Measurements from ENCODE around the gene RELB. TPM values are rescaled to one million over a fixed set of nuclear protein-coding genes. Genes with fewer than 3 reads are reported as not detected.
A peak's percentile ranks its signal among the peaks of the same experiment; 100 is the strongest.

RELB gene
- total RNA-seq, 2 donors from 2014 or later: 9.5 to 14.5 TPM

DNA sequence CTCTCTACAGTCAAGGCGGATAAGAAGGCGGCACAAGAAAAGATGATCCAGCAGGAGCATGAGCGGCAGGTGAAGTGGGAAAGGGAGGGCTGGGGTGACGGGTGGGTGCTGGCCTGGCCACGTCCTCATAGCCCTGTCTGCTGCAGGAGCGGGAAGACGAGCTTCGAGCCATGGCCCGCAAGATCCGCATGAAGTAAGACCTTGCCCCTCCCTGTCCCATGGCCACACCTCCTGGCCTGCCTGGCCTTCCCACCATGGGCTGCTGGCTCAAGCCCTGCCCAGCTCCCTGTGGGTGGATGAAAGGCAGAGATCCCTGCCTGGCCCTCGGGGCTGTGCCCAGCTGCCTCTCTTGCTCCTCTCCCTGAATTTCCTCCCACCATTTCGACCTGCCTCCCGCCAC lies 67.8 kb downstream of the RELB start:
- Histone ChIP-seq H3K4me1 (ENCODE audit: control insufficient read depth, insufficient read depth, low read length) (no peaks in the 10 kb centered on the region), H3K27ac (ENCODE audit: low read depth, low read length) (no peak overlapping the region), H3K27me3 (ENCODE audit: control insufficient read depth, insufficient read depth, low read length, poor library complexity, severe bottlenecking) (no peaks in the 10 kb centered on the region), H3K9ac (ENCODE audit: extremely low read depth, low read length, poor library complexity, severe bottlenecking) (no peak overlapping the region), H3K9me3 (ENCODE audit: control insufficient read depth, low read length) (no peaks in the 10 kb centered on the region), H3K36me3 (ENCODE audit: control insufficient read depth, insufficient read depth, low read length) (peaks cover 36% of the 10 kb centered on the region), H3K4me3 (ENCODE audit: low read length) (no peak overlapping the region)
- H3K27me3 Mint-ChIP-seq (ENCODE audit: insufficient read depth): no peaks in the 10 kb centered on the region
- no peak for TF ChIP-seq CTCF (conservative IDR thresholded peaks at IDR 0.05)
- peak overlapping the region; percentile 53 for H3K27ac Mint-ChIP-seq
- DNase-seq: peak; percentile 86
- peaks cover 52% of the 10 kb centered on the region for H3K36me3 Mint-ChIP-seq (ENCODE audit: low read depth)
- H3K4me3 Mint-ChIP-seq: no peak overlapping the region
- H3K9me3 Mint-ChIP-seq: no peaks in the 10 kb centered on the region
- WGBS, 2 experiments (ENCODE audit: insufficient coverage in 1 of 2, insufficient read length in 1 of 2): 87 to 89% methylated on average over 10 to 13 of the region's 13 CpGs
- peaks cover 4% of the 10 kb centered on the region for H3K4me1 Mint-ChIP-seq

DNA sequence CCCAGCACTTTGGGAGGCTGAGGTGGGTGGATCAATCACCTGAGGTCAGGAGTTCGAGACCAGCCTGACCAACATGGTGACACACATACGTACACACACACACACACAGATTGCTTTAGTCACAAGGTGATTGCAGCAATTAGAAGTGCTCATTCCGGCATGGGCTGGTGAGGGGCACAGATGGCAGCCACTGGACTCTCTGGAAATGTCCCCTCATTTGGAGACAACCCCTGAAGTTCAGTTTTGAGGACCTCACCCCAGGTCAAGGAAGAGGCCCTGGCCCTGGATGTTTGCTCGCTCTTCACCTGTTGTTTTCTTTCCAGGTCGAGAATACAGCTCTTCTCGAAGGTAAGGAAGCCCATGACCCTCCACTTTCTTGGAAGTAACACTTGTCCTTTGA lies 69.0 kb downstream of the RELB start:
- no peaks in the 10 kb centered on the region for H3K9me3 ChIP-seq (ENCODE audit: control insufficient read depth, low read length)
- peaks cover 7% of the 10 kb centered on the region for H3K4me1 ChIP-seq (ENCODE audit: control insufficient read depth, insufficient read depth, low read length)
- Mint-ChIP-seq H3K36me3 (ENCODE audit: low read depth) (peaks cover 51% of the 10 kb centered on the region), H3K9me3 (no peaks in the 10 kb centered on the region), H3K27ac (no peak overlapping the region), H3K4me1 (peaks cover 10% of the 10 kb centered on the region), H3K27me3 (ENCODE audit: insufficient read depth) (no peaks in the 10 kb centered on the region), H3K4me3 (no peak overlapping the region)
- no peak overlapping the region for H3K9ac ChIP-seq (ENCODE audit: extremely low read depth, low read length, poor library complexity, severe bottlenecking)
- no peak overlapping the region for H3K4me3 ChIP-seq (ENCODE audit: low read length)
- H3K27me3 ChIP-seq (ENCODE audit: control insufficient read depth, insufficient read depth, low read length, poor library complexity, severe bottlenecking): no peaks in the 10 kb centered on the region
- no peak overlapping the region for H3K27ac ChIP-seq (ENCODE audit: low read depth, low read length)
- DNase-seq: no peak
- H3K36me3 ChIP-seq (ENCODE audit: control insufficient read depth, insufficient read depth, low read length): peaks cover 31% of the 10 kb centered on the region
- TF ChIP-seq CTCF (conservative IDR thresholded peaks at IDR 0.05): no peak
- 94% methylated on average over 3 to 6 of the region's 6 CpGs for WGBS, 2 experiments (ENCODE audit: insufficient coverage in 1 of 2, insufficient read length in 1 of 2)

GRCh38 chr19:45070861-45071544 lies 69.7 kb downstream of the RELB start:
- no peak for DNase-seq
- no peaks in the 10 kb centered on the region for H3K9me3 Mint-ChIP-seq
- no peaks in the 10 kb centered on the region for H3K27me3 ChIP-seq (ENCODE audit: control insufficient read depth, insufficient read depth, low read length, poor library complexity, severe bottlenecking)
- WGBS, 2 experiments (ENCODE audit: insufficient coverage in 1 of 2, insufficient read length in 1 of 2): 93 to 94% methylated on average over 10 to 19 of the region's 19 CpGs
- no peak overlapping the region for H3K4me3 ChIP-seq (ENCODE audit: low read length)
- no peak overlapping the region for H3K27ac ChIP-seq (ENCODE audit: low read depth, low read length)
- H3K9ac ChIP-seq (ENCODE audit: extremely low read depth, low read length, poor library complexity, severe bottlenecking): no peak overlapping the region
- peaks cover 23% of the 10 kb centered on the region for H3K36me3 ChIP-seq (ENCODE audit: control insufficient read depth, insufficient read depth, low read length)
- H3K27ac Mint-ChIP-seq: no peak overlapping the region
- H3K36me3 Mint-ChIP-seq (ENCODE audit: low read depth): peaks cover 45% of the 10 kb centered on the region
- H3K27me3 Mint-ChIP-seq (ENCODE audit: insufficient read depth): no peaks in the 10 kb centered on the region
- TF ChIP-seq CTCF (conservative IDR thresholded peaks at IDR 0.05): no peak
- H3K4me1 ChIP-seq (ENCODE audit: control insufficient read depth, insufficient read depth, low read length): peaks cover 7% of the 10 kb centered on the region
- no peaks in the 10 kb centered on the region for H3K9me3 ChIP-seq (ENCODE audit: control insufficient read depth, low read length)
- H3K4me1 Mint-ChIP-seq: peaks cover 10% of the 10 kb centered on the region
- H3K4me3 Mint-ChIP-seq: no peak overlapping the region
